Measurements from ENCODE around the gene USP35. TPM values are rescaled to one million over a fixed set of nuclear protein-coding genes. Genes with fewer than 3 reads are reported as not detected.

The USP35 gene
- total RNA-seq, 2 donors from 2014 or later: 8.0 to 8.6 TPM

DNA sequence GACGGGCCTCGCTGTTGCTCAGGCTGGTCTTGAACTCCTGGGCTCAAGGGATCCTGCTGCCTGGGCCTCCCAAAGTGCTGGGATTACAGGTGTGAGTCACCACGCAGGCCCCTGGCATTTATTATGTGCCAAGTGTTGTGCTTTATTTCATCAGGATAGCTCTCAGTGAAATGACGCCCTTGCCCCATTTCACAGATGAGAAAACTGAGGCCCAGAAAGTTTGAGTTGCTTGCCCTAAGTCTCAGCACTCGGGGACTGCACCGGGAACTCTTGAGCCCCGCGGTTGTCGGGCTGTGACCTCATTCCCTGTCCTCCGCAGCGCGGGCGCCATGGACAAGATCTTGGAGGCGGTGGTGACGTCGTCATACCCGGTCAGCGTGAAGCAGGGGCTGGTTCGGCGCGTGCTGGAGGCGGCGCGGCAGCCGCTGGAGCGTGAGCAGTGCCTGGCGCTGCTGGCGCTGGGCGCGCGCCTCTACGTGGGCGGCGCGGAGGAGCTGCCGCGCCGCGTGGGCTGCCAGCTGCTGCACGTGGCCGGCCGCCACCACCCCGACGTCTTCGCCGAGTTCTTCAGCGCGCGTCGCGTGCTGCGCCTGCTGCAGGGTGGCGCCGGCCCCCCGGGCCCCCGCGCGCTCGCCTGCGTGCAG, 7.3 kb downstream of the USP35 start:
- peaks cover 0 to 33% of the 10 kb centered on the region in 2 donors for H3K4me1 ChIP-seq
- no peak overlapping the region for H3K4me3 ChIP-seq
- H3K27ac ChIP-seq: no peak overlapping the region
- TF ChIP-seq, protein P1, sequence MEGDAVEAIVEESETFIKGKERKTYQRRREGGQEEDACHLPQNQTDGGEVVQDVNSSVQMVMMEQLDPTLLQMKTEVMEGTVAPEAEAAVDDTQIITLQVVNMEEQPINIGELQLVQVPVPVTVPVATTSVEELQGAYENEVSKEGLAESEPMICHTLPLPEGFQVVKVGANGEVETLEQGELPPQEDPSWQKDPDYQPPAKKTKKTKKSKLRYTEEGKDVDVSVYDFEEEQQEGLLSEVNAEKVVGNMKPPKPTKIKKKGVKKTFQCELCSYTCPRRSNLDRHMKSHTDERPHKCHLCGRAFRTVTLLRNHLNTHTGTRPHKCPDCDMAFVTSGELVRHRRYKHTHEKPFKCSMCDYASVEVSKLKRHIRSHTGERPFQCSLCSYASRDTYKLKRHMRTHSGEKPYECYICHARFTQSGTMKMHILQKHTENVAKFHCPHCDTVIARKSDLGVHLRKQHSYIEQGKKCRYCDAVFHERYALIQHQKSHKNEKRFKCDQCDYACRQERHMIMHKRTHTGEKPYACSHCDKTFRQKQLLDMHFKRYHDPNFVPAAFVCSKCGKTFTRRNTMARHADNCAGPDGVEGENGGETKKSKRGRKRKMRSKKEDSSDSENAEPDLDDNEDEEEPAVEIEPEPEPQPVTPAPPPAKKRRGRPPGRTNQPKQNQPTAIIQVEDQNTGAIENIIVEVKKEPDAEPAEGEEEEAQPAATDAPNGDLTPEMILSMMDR (IDR thresholded peaks at IDR 0.05): no peak
- no peaks in the 10 kb centered on the region for H3K9me3 ChIP-seq
- peaks cover 26% of the 10 kb centered on the region for H3K36me3 ChIP-seq
- no peak for DNase-seq (ENCODE audit: low spot score)
- H3K27me3 ChIP-seq: no peaks in the 10 kb centered on the region

DNA sequence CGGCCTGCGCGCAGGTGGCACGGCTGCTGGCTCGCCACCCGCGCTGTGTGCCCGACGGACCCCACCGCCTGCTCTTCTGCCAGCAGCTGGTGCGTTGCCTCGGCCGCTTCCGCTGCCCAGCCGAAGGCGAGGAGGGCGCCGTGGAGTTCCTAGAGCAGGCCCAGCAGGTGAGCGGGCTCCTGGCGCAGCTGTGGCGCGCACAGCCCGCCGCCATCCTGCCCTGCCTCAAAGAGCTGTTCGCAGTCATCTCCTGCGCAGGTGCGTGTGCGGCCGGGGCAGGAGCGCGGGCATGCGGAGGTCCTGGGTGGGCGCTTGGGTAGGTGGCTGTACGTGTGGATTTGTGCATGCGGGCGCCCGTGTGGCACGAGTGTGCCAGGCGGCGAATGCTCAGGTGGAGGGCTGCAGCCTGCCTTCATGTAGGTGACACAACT, 8.0 kb downstream of the USP35 start:
- Histone ChIP-seq H3K9me3 (no peaks in the 10 kb centered on the region), H3K4me1 (peaks cover 0 to 28% of the 10 kb centered on the region in 2 donors), H3K27me3 (no peaks in the 10 kb centered on the region), H3K4me3 (no peak overlapping the region), H3K36me3 (peaks cover 29% of the 10 kb centered on the region), H3K27ac (no peak overlapping the region)
- no peak for DNase-seq (ENCODE audit: low spot score)
- TF ChIP-seq, protein P1 (IDR thresholded peaks at IDR 0.05): no peak

DNA sequence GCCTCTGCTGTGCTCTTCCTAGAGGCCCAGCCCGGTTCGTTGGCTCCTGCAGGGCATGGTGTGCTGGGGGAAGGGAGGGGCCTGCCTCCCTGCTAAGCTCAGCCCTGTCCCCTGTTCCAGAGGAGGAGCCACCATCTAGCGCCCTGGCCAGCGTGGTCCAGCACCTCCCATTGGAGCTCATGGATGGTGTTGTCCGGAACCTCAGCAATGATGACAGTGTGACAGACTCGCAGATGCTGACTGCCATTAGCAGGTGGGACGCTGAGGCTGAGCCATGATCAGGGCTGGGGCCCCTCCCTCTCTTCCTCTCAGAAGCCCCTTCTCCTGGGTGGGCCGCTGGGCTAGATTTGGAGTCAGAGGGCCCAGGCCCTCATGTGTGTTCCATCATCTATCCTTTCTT, 9.1 kb downstream of the USP35 start:
- TF ChIP-seq, protein P1 (IDR thresholded peaks at IDR 0.05): no peak
- Histone ChIP-seq H3K4me1 (peaks cover 0 to 19% of the 10 kb centered on the region in 2 donors), H3K9me3 (no peaks in the 10 kb centered on the region), H3K4me3 (no peak overlapping the region), H3K27ac (no peak overlapping the region), H3K27me3 (no peaks in the 10 kb centered on the region), H3K36me3 (peaks cover 29% of the 10 kb centered on the region)
- DNase-seq (ENCODE audit: low spot score): no peak

DNA sequence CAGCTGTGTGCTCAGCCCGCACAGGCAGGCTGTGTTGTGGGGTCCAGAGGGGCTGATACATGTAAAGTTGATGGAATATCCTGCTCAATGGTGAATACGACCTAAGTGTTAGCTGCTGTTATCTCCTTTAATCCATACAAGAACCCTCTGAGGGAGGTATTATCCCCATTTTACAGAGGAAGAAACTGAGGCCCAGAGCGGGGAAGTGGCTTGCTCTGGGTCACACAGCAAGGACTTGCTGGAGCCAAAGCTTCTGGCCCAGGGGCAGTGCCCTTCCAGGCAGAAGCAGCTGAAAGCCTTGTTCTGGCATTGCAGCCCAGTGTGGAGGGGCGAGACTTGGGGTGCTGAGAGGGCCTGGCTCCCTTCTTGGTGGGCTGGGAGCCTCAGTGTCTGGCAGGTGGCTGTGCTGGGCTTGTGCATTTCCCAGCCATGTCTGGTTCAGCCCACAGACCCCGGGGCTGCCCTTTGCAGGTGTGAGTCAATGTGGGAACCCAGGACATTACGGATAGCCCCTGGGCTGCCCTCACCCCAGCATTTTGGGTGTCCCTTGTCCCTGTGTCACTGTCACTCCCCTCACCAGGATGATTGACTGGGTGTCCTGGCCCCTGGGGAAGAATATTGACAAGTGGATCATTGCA, 10.4 kb downstream of the USP35 start:
- TF ChIP-seq, protein P1 (IDR thresholded peaks at IDR 0.05): no peak
- no peak overlapping the region for H3K27ac ChIP-seq
- no peaks in the 10 kb centered on the region for H3K9me3 ChIP-seq
- peaks cover 0 to 12% of the 10 kb centered on the region in 2 donors for H3K4me1 ChIP-seq
- no peak for DNase-seq (ENCODE audit: low spot score)
- H3K36me3 ChIP-seq: peaks cover 29% of the 10 kb centered on the region
- H3K27me3 ChIP-seq: no peaks in the 10 kb centered on the region
- no peak overlapping the region for H3K4me3 ChIP-seq

DNA sequence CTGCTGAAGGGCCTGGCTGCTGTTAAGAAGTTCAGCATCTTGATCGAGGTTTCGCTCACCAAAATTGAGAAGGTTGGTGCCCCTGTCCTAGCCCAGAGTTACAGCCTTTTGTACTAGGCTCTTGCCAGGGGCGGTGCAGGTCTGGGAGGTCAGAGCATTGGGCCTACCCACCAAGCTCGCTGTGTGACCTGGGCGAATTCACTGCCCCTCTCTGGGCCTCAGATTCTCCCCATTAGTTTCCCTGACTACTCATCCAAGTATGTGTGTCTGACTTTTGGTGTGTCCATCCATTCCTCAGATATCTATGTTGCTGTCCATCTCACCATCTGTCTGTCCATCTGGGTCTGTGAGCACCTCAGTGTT, 10.9 kb downstream of the USP35 start:
- no peak for DNase-seq (ENCODE audit: low spot score)
- Histone ChIP-seq H3K4me1 (peaks cover 0 to 12% of the 10 kb centered on the region in 2 donors), H3K36me3 (peaks cover 29% of the 10 kb centered on the region), H3K27me3 (no peaks in the 10 kb centered on the region), H3K9me3 (no peaks in the 10 kb centered on the region), H3K27ac (no peak overlapping the region), H3K4me3 (no peak overlapping the region)
- TF ChIP-seq, protein P1 (IDR thresholded peaks at IDR 0.05): no peak
